Smooth muscle cell of the umbilical artery (primary cell): ENCODE measurements around the gene CDH4. TPM values are rescaled to one million over a fixed set of nuclear protein-coding genes. Genes with fewer than 3 reads are reported as not detected.

ENCODE experiments used
- total RNA-seq: library from RNA; depleted of rRNA; stranded (reverse); fragments of >200 nt; gene quantifications from 2 replicates; pipeline ENCODE4 v1.2.3, GENCODE V29; 2014

CDH4 gene
- 1.8 and 4.1 TPM in 2 replicates for total RNA-seq

DNA sequence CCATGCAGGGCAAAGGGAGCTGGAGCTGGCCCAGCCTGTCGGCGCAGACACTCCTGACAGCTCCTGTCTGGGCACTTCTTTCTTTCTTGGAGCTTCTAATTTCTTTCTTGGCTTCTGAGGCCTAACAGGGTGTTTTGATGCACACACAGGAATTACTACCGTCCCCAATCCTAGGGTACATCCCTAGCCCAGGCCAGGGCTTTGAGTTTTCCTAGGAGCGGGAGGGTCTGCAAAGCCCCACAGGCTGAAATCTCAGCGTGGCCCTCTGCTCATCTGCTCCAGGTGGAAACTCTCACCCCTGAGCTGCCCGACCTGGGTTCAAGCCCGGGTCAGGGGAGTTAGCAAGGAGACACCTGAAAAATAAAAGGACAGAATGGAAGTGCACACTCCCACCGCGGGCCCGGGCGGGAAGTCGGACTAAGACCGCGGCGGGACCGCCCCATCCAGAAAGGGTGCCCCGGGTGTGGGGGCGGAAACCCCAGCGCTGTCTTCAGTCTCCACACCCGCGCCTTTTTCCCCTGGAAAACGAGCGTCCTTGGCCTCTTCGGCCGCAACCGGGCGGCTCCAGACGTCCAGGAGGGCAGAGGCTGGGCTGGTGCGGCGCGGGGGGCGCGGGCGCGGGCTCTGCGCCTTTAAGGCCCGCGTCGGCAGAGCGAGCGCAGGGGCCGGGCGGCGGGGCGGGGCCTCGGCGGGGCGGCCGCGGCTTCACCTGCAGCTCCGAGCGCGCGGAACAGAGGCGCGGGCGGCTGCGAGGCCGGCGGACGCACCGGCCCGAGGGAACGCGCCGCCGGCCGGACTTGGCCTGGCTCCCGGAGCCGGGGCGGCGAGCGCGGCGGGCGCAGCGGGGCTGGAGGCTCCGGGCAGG lies at the start of gene CDH4:
Gene CDH4, plus strand, starts transcription at position 733 of the 865 bp plus-strand sequence.

